GM12872 (cell line): Measurements from ENCODE around the gene MRPS25.

Source experiments
- TF ChIP-seq, protein P1 (sequence below): IDR thresholded peaks from 3 replicates; pipeline ENCODE4 v1.5.1; 2011; ENCODE audit warnings: low read depth, mild to moderate bottlenecking, low read length, moderate library complexity; ENCODE audit not compliant: insufficient read depth

Gene MRPS25

GRCh38 chr3:15042936-15043335 lies 22.2 kb downstream of the MRPS25 start:
- TF ChIP-seq, protein P1, sequence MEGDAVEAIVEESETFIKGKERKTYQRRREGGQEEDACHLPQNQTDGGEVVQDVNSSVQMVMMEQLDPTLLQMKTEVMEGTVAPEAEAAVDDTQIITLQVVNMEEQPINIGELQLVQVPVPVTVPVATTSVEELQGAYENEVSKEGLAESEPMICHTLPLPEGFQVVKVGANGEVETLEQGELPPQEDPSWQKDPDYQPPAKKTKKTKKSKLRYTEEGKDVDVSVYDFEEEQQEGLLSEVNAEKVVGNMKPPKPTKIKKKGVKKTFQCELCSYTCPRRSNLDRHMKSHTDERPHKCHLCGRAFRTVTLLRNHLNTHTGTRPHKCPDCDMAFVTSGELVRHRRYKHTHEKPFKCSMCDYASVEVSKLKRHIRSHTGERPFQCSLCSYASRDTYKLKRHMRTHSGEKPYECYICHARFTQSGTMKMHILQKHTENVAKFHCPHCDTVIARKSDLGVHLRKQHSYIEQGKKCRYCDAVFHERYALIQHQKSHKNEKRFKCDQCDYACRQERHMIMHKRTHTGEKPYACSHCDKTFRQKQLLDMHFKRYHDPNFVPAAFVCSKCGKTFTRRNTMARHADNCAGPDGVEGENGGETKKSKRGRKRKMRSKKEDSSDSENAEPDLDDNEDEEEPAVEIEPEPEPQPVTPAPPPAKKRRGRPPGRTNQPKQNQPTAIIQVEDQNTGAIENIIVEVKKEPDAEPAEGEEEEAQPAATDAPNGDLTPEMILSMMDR, result no peak

- TF ChIP-seq, protein P1, result no peak
Observed at GRCh38 chr3:15041950-15042349, 23.2 kb downstream of the MRPS25 start.

DNA sequence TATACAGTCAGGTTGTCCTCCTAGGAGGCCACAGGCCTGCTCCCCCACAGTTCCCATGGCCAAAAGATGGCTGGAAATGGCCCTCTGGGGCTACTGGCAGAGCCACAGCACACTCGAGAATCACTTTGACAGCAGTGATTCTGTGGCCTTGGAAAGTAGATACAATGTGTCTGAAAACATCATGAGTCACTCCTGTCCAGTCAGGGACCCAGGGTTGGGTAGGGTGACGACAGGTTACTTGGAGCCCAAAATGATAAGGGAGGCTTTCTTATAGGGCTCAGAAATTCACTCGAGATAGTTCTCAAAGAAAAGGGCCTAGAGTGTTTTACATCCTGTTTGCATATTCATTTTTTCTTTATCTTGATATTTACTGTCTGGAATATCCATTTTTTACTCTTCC lies 24.3 kb downstream of the MRPS25 start:
- TF ChIP-seq, protein P1, result no peak

DNA sequence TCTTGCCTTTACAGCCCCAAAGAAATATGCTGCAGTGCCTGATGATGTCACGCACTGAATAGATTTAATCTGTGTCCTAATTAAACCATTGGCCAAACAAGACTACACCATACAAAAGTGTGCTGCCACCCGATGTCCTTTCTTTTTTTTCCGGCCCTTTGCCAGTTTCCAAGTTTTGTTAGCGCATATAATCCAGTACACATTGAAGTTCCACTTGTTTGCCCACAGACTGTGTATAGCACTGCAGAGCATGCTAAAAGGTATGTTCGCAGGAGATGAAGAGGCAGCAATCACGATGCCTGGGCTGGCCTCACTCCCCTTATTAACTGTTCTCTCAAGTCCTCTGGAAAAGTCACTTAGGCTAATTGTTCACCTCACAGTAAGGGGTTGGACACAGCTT lies 26.8 kb downstream of the MRPS25 start:
- TF ChIP-seq, protein P1, result no peak

DNA sequence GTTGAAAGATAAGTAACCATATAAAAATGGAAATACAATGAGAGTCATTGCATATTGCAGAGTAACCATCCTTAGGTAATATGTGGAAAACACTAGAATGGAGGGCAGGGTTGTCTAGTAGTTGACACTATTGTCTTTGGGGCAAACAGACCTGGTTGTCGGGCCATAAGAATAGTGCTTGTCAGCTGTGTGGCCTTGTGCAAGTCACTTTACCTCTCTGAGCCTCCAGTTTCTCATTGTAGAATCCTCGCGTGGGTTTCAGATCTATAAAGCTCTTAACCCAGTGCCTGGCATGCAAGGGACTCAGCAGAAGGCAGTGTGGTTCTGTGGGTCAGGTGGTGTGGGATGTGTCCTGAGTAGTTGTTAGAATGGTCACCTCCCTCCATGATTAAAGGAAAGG lies 32.0 kb downstream of the MRPS25 start:
- TF ChIP-seq, protein P1, result no peak

DNA sequence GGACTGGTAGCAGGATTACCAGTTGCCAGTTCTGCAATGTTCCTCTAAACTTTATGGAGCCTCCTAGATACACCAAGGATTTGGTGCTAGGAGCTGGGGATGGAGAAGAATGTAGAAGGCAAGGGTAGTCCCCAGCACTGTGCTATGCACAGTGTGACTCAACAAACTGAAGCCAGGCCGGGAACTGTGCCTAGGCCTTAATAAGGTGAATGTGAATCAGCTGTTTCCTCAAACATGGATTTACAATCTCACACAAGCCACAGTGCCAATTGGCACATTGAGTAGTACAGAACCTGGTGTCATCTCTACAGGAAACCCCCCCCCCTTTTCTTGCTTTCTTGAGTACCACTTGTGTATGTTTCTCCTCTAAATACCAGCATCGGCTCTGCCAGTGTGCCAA lies 32.5 kb downstream of the MRPS25 start:
- TF ChIP-seq, protein P1, result no peak

GRCh38 chr3:15029625-15030024 lies 35.5 kb downstream of the MRPS25 start:
- TF ChIP-seq, protein P1, result no peak

DNA sequence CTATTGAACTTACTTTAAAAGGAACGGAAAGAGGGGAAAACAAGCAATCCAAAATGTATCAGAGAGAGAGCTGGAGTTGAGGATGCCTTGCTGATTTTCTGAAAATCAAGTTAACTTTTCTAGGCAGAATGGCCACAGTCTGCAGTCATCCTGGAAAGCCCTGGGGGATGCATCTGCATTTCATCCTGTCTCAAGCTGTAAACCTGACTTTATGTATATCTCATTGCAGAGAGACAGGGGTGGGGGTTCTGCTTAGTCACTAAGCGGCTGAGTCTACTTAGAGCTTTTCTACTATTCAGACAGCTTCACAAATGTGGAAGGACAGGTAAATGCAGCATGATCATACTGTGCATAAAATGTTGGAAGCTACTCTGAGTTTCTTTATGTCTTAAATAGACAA lies 41.4 kb downstream of the MRPS25 start:
- TF ChIP-seq, protein P1, result no peak
